Stimulated activated CD4-positive, alpha-beta T cell treated with anti-CD3 and anti-CD28 coated beads, Interleukin-12 subunit alpha, Interleukin-12 subunit beta, amount 100 ng/mL, for 4 hours (primary cell): Measurements from ENCODE around the gene TBC1D24.

ENCODE experiments used
- DNase-seq: peaks from one replicate; pipeline ENCODE4 v3.0.0-alpha.2; 2020

The TBC1D24 gene

GRCh38 chr16:2500430-2500917 lies 25.5 kb downstream of the TBC1D24 start:
- DNase-seq = no peak

- peak; percentile 78 for DNase-seq
Observed at GRCh38 chr16:2500918-2501750, 26.2 kb downstream of the TBC1D24 start.

- DNase-seq = no peak
Observed at GRCh38 chr16:2501946-2502895, 27.3 kb downstream of the TBC1D24 start.

GRCh38 chr16:2505695-2506094 lies 30.8 kb downstream of the TBC1D24 start:
- no peak for DNase-seq

GRCh38 chr16:2507052-2507659 lies 32.2 kb downstream of the TBC1D24 start:
- DNase-seq = no peak

- no peak for DNase-seq
Observed at GRCh38 chr16:2507665-2508064, 32.7 kb downstream of the TBC1D24 start.

GRCh38 chr16:2508722-2509400 lies 33.9 kb downstream of the TBC1D24 start:
- no peak for DNase-seq

GRCh38 chr16:2511128-2511800 lies 36.3 kb downstream of the TBC1D24 start:
- no peak for DNase-seq

GRCh38 chr16:2511996-2512734 lies 37.2 kb downstream of the TBC1D24 start:
- no peak for DNase-seq

GRCh38 chr16:2512735-2513404 lies 37.9 kb downstream of the TBC1D24 start:
- DNase-seq = no peak

- peak; percentile 88 for DNase-seq
Observed at GRCh38 chr16:2513405-2514332, 38.7 kb downstream of the TBC1D24 start, which contains the start of gene ATP6V0C. TSS of gene ATP6V0C (plus strand) at chr16:2513952. CDS start at chr16:2514104, 152 bp downstream.

- peak; percentile 26 for DNase-seq
Observed at GRCh38 chr16:2514333-2515179, 39.6 kb downstream of the TBC1D24 start.

- DNase-seq = no peak
Observed at GRCh38 chr16:2515180-2515851, 40.4 kb downstream of the TBC1D24 start.

GRCh38 chr16:2516391-2517240 lies 41.7 kb downstream of the TBC1D24 start:
- no peak for DNase-seq

- DNase-seq = no peak
Observed at GRCh38 chr16:2517954-2518605, 43.2 kb downstream of the TBC1D24 start.
